Measurements from ENCODE around the gene LGALS12.
"Not testable (repeated sequence)": the region's sequence is repeated elsewhere in the genome, so short reads cannot be mapped to it uniquely, and the experiment has no call there.

Gene LGALS12

GRCh38 chr11:63520606-63521170 is 14.8 kb downstream of the LGALS12 start:
- TF ChIP-seq, protein P1, sequence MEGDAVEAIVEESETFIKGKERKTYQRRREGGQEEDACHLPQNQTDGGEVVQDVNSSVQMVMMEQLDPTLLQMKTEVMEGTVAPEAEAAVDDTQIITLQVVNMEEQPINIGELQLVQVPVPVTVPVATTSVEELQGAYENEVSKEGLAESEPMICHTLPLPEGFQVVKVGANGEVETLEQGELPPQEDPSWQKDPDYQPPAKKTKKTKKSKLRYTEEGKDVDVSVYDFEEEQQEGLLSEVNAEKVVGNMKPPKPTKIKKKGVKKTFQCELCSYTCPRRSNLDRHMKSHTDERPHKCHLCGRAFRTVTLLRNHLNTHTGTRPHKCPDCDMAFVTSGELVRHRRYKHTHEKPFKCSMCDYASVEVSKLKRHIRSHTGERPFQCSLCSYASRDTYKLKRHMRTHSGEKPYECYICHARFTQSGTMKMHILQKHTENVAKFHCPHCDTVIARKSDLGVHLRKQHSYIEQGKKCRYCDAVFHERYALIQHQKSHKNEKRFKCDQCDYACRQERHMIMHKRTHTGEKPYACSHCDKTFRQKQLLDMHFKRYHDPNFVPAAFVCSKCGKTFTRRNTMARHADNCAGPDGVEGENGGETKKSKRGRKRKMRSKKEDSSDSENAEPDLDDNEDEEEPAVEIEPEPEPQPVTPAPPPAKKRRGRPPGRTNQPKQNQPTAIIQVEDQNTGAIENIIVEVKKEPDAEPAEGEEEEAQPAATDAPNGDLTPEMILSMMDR (IDR thresholded peaks at IDR 0.05), result no peak
- H2AFZ ChIP-seq, result no peak overlapping the region
- no peak overlapping the region for H3K4me3 ChIP-seq (ENCODE audit: low read depth, low read length)
- H3K79me2 ChIP-seq, result no peaks in the 10 kb centered on the region
- H3K4me2 ChIP-seq (ENCODE audit: low read length), result no peak overlapping the region
- no peak overlapping the region for H3K27ac ChIP-seq
- H3K4me1 ChIP-seq, result no peaks in the 10 kb centered on the region
- no peaks in the 10 kb centered on the region for H3K36me3 ChIP-seq (ENCODE audit: control insufficient read depth, insufficient read depth, low read length)
- no peak overlapping the region for H3K9ac ChIP-seq
- H3K27me3 ChIP-seq (ENCODE audit: control insufficient read depth, insufficient read depth, low read length), result no peaks in the 10 kb centered on the region
- no peaks in the 10 kb centered on the region for H3K9me3 ChIP-seq (ENCODE audit: control insufficient read depth, low read length)

GRCh38 chr11:63521896-63522295 is 16.0 kb downstream of the LGALS12 start:
- Histone ChIP-seq H3K4me3 (ENCODE audit: low read depth, low read length) (no peak overlapping the region), H3K27me3 (ENCODE audit: control insufficient read depth, insufficient read depth, low read length) (no peaks in the 10 kb centered on the region), H3K4me1 (no peaks in the 10 kb centered on the region), H3K9ac (no peak overlapping the region), H3K4me2 (ENCODE audit: low read length) (no peak overlapping the region), H2AFZ (no peak overlapping the region), H3K36me3 (ENCODE audit: control insufficient read depth, insufficient read depth, low read length) (no peaks in the 10 kb centered on the region), H3K79me2 (no peaks in the 10 kb centered on the region), H3K9me3 (ENCODE audit: control insufficient read depth, low read length) (no peaks in the 10 kb centered on the region), H3K27ac (no peak overlapping the region)
- TF ChIP-seq, protein P1 (IDR thresholded peaks at IDR 0.05), result no peak

DNA sequence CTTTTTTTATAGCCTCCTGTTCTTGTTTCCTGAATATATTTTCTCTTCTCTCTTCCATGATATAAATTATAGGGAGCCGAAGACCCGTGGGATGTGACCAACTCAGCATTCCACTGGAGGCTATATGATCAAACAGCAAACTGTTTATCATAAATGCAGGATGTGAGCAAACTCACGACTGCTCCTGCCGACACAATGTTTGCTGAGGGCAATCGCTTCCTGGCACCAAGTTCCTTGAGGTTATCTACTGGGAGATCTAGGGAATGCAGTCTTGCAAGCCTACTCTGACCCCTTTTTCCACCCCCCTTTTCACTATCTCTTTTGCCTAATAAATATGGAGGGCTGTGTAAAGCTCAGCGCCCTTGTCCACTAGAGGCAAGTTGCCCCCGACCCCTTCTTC is 17.3 kb downstream of the LGALS12 start:
- Histone ChIP-seq H3K4me2 (ENCODE audit: low read length) (no peak overlapping the region), H3K27me3 (ENCODE audit: control insufficient read depth, insufficient read depth, low read length) (no peaks in the 10 kb centered on the region), H3K27ac (no peak overlapping the region), H3K9ac (no peak overlapping the region), H3K4me1 (no peaks in the 10 kb centered on the region), H3K9me3 (ENCODE audit: control insufficient read depth, low read length) (no peaks in the 10 kb centered on the region), H3K4me3 (ENCODE audit: low read depth, low read length) (no peak overlapping the region), H3K36me3 (ENCODE audit: control insufficient read depth, insufficient read depth, low read length) (no peaks in the 10 kb centered on the region), H2AFZ (no peak overlapping the region), H3K79me2 (no peaks in the 10 kb centered on the region)
- TF ChIP-seq, protein P1 (IDR thresholded peaks at IDR 0.05), result no peak

DNA sequence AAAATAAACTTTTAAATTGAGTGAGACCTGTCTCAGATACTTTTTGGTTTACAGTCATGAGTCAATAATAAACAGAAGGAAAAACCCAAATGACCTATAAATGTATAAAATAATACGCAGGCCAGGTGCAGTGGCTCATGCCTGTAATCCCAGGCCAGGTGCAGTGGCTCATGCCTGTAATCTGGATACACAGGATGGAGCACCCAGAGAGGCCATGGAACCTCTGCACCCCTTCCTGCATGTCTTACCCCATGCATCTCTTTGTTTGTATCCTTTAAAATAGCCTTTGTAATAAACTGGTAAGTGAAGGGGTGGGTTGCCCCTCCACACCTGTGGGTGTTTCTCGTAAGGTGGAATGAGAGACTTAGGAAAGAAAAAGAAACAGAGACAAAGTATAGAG is 21.8 kb downstream of the LGALS12 start:
- TF ChIP-seq, protein P1 (IDR thresholded peaks at IDR 0.05), result no peak
- H3K9ac ChIP-seq, result no peak overlapping the region
- H3K9me3 ChIP-seq (ENCODE audit: control insufficient read depth, low read length), result no peaks in the 10 kb centered on the region
- no peaks in the 10 kb centered on the region for H3K4me1 ChIP-seq
- H3K4me3 ChIP-seq (ENCODE audit: low read depth, low read length), result no peak overlapping the region
- no peak overlapping the region for H3K27ac ChIP-seq
- H3K4me2 ChIP-seq (ENCODE audit: low read length), result no peak overlapping the region
- no peaks in the 10 kb centered on the region for H3K79me2 ChIP-seq
- no peaks in the 10 kb centered on the region for H3K36me3 ChIP-seq (ENCODE audit: control insufficient read depth, insufficient read depth, low read length)
- no peaks in the 10 kb centered on the region for H3K27me3 ChIP-seq (ENCODE audit: control insufficient read depth, insufficient read depth, low read length)
- no peak overlapping the region for H2AFZ ChIP-seq

GRCh38 chr11:63528156-63528555 is 22.3 kb downstream of the LGALS12 start:
- H3K4me2 ChIP-seq (ENCODE audit: low read length); H3K4me3 ChIP-seq (ENCODE audit: low read depth, low read length); H3K27me3 ChIP-seq (ENCODE audit: control insufficient read depth, insufficient read depth, low read length); H3K9me3 ChIP-seq (ENCODE audit: control insufficient read depth, low read length); H3K9ac ChIP-seq; H3K27ac ChIP-seq; H3K36me3 ChIP-seq (ENCODE audit: control insufficient read depth, insufficient read depth, low read length); H3K4me1 ChIP-seq; H2AFZ ChIP-seq; H3K79me2 ChIP-seq: not testable (repeated sequence)

- not testable (repeated sequence) for H3K27me3 ChIP-seq (ENCODE audit: control insufficient read depth, insufficient read depth, low read length); H3K4me3 ChIP-seq (ENCODE audit: low read depth, low read length); H2AFZ ChIP-seq; H3K9me3 ChIP-seq (ENCODE audit: control insufficient read depth, low read length); H3K9ac ChIP-seq; H3K36me3 ChIP-seq (ENCODE audit: control insufficient read depth, insufficient read depth, low read length); H3K4me1 ChIP-seq; H3K4me2 ChIP-seq (ENCODE audit: low read length); H3K79me2 ChIP-seq; H3K27ac ChIP-seq
These were observed 22.9 kb downstream of the LGALS12 start for GRCh38 chr11:63528729-63529278.

DNA sequence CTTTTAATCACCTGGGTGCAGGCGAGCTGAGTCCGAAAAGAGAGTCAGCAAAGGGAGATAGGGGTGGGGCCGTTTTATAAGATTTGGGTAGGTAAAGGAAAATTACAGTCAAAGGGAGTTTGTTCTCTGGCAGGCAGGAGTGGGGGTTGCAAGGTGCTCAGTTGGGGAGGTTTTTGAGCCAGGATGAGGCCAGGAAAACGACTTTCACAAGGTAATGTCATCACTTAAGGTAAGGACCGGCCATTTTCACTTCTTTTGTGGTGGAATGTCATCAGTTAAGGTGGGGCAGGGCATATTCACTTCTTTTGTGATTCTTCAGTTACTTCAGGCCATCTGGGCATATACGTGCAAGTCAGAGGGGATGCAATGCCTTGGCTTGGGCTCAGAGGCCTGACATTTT is 23.5 kb downstream of the LGALS12 start:
- H3K36me3 ChIP-seq (ENCODE audit: control insufficient read depth, insufficient read depth, low read length); H3K9ac ChIP-seq: not testable (repeated sequence)

More for the DNA sequence above, 23.5 kb downstream of the LGALS12 start:
- not testable (repeated sequence) for H3K27ac ChIP-seq; H3K9me3 ChIP-seq (ENCODE audit: control insufficient read depth, low read length); H3K4me3 ChIP-seq (ENCODE audit: low read depth, low read length); H3K4me2 ChIP-seq (ENCODE audit: low read length); H3K4me1 ChIP-seq; H3K27me3 ChIP-seq (ENCODE audit: control insufficient read depth, insufficient read depth, low read length); H3K79me2 ChIP-seq; H2AFZ ChIP-seq

All from parathyroid adenoma (tissue), 2 donors.